CD14-positive monocyte (primary cell): Measurements from ENCODE around the gene PDZK1IP1. TPM values are rescaled to one million over a fixed set of nuclear protein-coding genes. Genes with fewer than 3 reads are reported as not detected.
A peak's percentile ranks its signal among the peaks of the same experiment; 100 is the strongest.

Experiments used
- DNase-seq, 3 donors: peaks; one replicate each; pipeline ENCODE4 v3.0.0-alpha.2; 2011 to 2022
- H2AFZ ChIP-seq: 2 replicates; pipeline ENCODE4 v1.6.0; 2012; ENCODE audit warnings: mild to moderate bottlenecking, low read depth, low read length, inconsistent platforms; ENCODE audit not compliant: insufficient read depth, poor library complexity, severe bottlenecking
- H3K27ac ChIP-seq, 2 donors: 1 replicate in 1 of 2; 2 replicates in 1 of 2; pipeline ENCODE4 v1.5.1; 2012 to 2013; ENCODE audit warnings: low read length in 2 of 2, control low read depth in 1 of 2, inconsistent platforms in 1 of 2, low read depth in 1 of 2, mild to moderate bottlenecking in 1 of 2
- H3K27me3 ChIP-seq, 2 donors: one replicate each; pipeline versions ENCODE4 v1.6.0 to v1.6.1; 2011 to 2013; ENCODE audit warnings: low read length in 2 of 2; ENCODE audit not compliant: control insufficient read depth in 2 of 2, insufficient read depth in 2 of 2
- H3K36me3 ChIP-seq, 2 donors: replicated peaks in 1 of 2; 1 replicate in 1 of 2; 2 replicates in 1 of 2; pipeline versions ENCODE4 v1.5.1 to v1.6.1; 2012 to 2013; ENCODE audit warnings: low read length in 2 of 2, control low read depth in 1 of 2, inconsistent platforms in 1 of 2, mild to moderate bottlenecking in 1 of 2; ENCODE audit not compliant: insufficient read depth in 2 of 2, control insufficient read depth in 1 of 2
- H3K4me1 ChIP-seq, 2 donors: 1 replicate in 1 of 2; 2 replicates in 1 of 2; pipeline versions ENCODE4 v1.5.1 to v1.6.1; 2012 to 2013; ENCODE audit warnings: low read length in 2 of 2, control low read depth in 1 of 2, inconsistent platforms in 1 of 2, mild to moderate bottlenecking in 1 of 2, moderate library complexity in 1 of 2; ENCODE audit not compliant: insufficient read depth in 2 of 2, control insufficient read depth in 1 of 2
- H3K4me2 ChIP-seq: replicated peaks from 2 replicates; pipeline ENCODE3; 2012; ENCODE audit warnings: low read length, moderate library complexity, mild to moderate bottlenecking; ENCODE audit not compliant: poor library complexity, severe bottlenecking; ENCODE audit errors: extremely low read depth
- H3K4me3 ChIP-seq, 3 experiments: fragments of 200-600 bp in 1 of 3; sonication (generic) in 1 of 3; replicated peaks in 1 of 3; 1 replicate in 2 of 3; 2 replicates in 1 of 3; pipeline ENCODE4 v1.5.1; 2011 to 2013; ENCODE audit warnings: low read length in 3 of 3, mild to moderate bottlenecking in 3 of 3, control low read depth in 2 of 3, low read depth in 2 of 3, inconsistent platforms in 1 of 3, moderate library complexity in 1 of 3
- H3K79me2 ChIP-seq: 2 replicates; pipeline ENCODE4 v1.6.0; 2012; ENCODE audit warnings: mild to moderate bottlenecking, control low read depth, inconsistent platforms, low read length, moderate library complexity; ENCODE audit not compliant: insufficient read depth
- H3K9ac ChIP-seq: 2 replicates; pipeline ENCODE4 v1.6.0; 2017; ENCODE audit warnings: low read length, mild to moderate bottlenecking; ENCODE audit not compliant: insufficient read depth, poor library complexity, severe bottlenecking
- H3K9me3 ChIP-seq, 2 donors: replicated peaks in 1 of 2; 1 replicate in 1 of 2; 2 replicates in 1 of 2; pipeline versions ENCODE4 v1.5.1 to v1.6.1; 2012 to 2013; ENCODE audit warnings: low read length in 2 of 2, control low read depth in 1 of 2; ENCODE audit not compliant: control insufficient read depth in 1 of 2, insufficient read depth in 1 of 2
- H4K20me1 ChIP-seq: 2 replicates; pipeline ENCODE4 v1.6.0; 2012; ENCODE audit warnings: mild to moderate bottlenecking, low read length, control low read depth, moderate library complexity; ENCODE audit not compliant: insufficient read depth
- H3K27ac Mint-ChIP-seq, 7 donors: one replicate each; pipeline ENCODE4 v1.8.0; 2020; ENCODE audit warnings: mild to moderate bottlenecking in 7 of 7, mixed read lengths in 7 of 7, moderate library complexity in 6 of 7, inconsistent platforms in 2 of 7
- H3K27me3 Mint-ChIP-seq, 3 donors: one replicate each; pipeline ENCODE4 v1.8.0; 2021 to 2022; ENCODE audit warnings: low read depth in 3 of 3, mild to moderate bottlenecking in 3 of 3, mixed read lengths in 3 of 3, moderate library complexity in 3 of 3, inconsistent platforms in 1 of 3
- H3K36me3 Mint-ChIP-seq, 2 donors: one replicate each; pipeline ENCODE4 v1.8.0; 2020; ENCODE audit warnings: mixed read lengths in 2 of 2, inconsistent platforms in 1 of 2, mild to moderate bottlenecking in 1 of 2
- H3K4me1 Mint-ChIP-seq: one replicate; pipeline ENCODE4 v1.8.0; 2020; ENCODE audit warnings: mild to moderate bottlenecking, mixed read lengths
- H3K4me3 Mint-ChIP-seq, 2 donors: one replicate each; pipeline ENCODE4 v1.8.0; 2020; ENCODE audit warnings: mild to moderate bottlenecking in 2 of 2, mixed read lengths in 2 of 2, moderate library complexity in 1 of 2
- H3K9me3 Mint-ChIP-seq, 7 donors: one replicate each; pipeline ENCODE4 v1.8.0; 2020 to 2022; ENCODE audit warnings: mixed read lengths in 7 of 7, mild to moderate bottlenecking in 6 of 7, moderate library complexity in 6 of 7, inconsistent platforms in 2 of 7
- WGBS: methylation state at CpG from one replicate; pipeline ENCODE4 v1.1.5; 2013; ENCODE audit warnings: missing lambda C conversion rate; ENCODE audit not compliant: insufficient coverage; 5-methylcytosine and 5-hydroxymethylcytosine counted together
- intact Hi-C, 2 donors: fragments of 100-400 bp; cut with micrococcal nuclease; formaldehyde crosslinking; loops; one replicate each; pipeline versions ENCODE4 v1.15.0 to v1.15.1; 2023
- polyA plus RNA-seq, 3 donors: library from polyadenylated mRNA; depleted of rRNA in 1 of 3; unstranded in 2 of 3; stranded (reverse) in 1 of 3; fragments of 300-500 nt in 2 of 3; fragments of >200 nt in 1 of 3; fragmentation: Illumina TruSeq in 2 of 3; gene quantifications; 1 replicate in 2 of 3; 2 replicates in 1 of 3; pipeline ENCODE4 v1.2.3, GENCODE V29; 2012 to 2021
- TF ChIP-seq, protein P1 (sequence below): fragments of 200-600 bp; IDR thresholded peaks from one replicate; pipeline ENCODE4 v1.8.0; 2022; ENCODE audit warnings: antibody characterized with exemption, mild to moderate bottlenecking

The PDZK1IP1 gene
- polyA plus RNA-seq, 3 donors: 1.4 TPM; not detected in 2

DNA sequence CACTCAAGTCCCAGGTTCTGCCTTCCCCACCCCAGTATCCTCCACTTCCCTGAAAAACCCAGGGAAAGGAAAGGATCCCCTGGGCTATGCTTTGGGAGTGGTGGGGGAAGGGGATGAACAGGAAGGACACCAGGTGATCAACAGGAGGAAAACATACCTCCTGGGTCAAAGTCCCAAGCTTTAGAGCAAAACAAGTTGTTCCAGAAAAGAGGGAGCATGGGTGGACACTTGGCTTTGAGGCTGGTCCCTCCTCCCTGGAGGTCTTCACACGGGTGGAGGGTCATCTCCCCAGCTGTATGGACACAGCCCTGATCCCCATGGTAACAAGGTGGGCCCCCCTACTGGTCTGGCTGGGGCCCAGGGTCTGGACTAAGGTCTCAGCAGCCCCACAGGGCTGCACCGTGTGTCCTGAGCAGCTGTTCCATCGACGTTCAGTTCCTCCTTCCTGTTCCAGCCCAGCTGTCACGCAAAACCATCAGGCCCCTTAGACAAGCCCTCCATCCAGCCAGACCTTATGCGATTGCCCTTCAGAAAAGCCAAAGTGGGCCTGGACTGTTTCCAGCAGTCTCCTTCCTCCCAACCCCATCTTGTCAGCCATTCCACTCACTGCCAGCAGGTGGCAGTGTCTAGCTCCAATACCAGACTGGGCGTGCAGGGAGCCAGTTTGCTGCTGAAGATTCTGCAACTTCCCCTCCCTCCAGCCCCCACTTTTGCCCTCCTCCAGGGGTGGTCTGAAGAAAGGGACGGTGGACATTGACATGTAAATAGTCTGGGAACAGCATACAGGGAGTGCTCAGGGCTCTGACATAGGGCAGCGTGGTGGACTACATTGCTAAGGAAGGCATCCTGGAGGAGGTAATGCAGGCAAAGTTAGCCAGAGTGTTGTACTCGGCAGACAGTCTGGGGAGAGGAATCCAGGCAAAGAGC lies 2.9 kb upstream of the PDZK1IP1 start:
- intact Hi-C loops: loop anchor here (2.0 to 5.0 kb wide), 3 partner anchors 70 to 515 kb away; no protein-coding TSS in a partner anchor
- TF ChIP-seq, protein P1, sequence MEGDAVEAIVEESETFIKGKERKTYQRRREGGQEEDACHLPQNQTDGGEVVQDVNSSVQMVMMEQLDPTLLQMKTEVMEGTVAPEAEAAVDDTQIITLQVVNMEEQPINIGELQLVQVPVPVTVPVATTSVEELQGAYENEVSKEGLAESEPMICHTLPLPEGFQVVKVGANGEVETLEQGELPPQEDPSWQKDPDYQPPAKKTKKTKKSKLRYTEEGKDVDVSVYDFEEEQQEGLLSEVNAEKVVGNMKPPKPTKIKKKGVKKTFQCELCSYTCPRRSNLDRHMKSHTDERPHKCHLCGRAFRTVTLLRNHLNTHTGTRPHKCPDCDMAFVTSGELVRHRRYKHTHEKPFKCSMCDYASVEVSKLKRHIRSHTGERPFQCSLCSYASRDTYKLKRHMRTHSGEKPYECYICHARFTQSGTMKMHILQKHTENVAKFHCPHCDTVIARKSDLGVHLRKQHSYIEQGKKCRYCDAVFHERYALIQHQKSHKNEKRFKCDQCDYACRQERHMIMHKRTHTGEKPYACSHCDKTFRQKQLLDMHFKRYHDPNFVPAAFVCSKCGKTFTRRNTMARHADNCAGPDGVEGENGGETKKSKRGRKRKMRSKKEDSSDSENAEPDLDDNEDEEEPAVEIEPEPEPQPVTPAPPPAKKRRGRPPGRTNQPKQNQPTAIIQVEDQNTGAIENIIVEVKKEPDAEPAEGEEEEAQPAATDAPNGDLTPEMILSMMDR: peak; percentile 91
- WGBS: 15% methylated on average over 7 of the region's 10 CpGs
- Mint-ChIP-seq H3K36me3 (no peaks in the 10 kb centered on the region), H3K9me3 (peaks cover 0 to under 1% (median 0%) of the 10 kb centered on the region in 7 donors), H3K27me3 (peaks cover 0 to 9% (median 9%) of the 10 kb centered on the region in 3 donors), H3K27ac (peak overlapping the region in 1 of 7 donors; percentile 70), H3K4me3 (no peak overlapping the region), H3K4me1 (peaks cover 6% of the 10 kb centered on the region)
- no peaks in the 10 kb centered on the region for H3K79me2 ChIP-seq
- no peak overlapping the region for H3K9ac ChIP-seq
- peak overlapping the region; percentile 13 for H2AFZ ChIP-seq
- no peak overlapping the region for H3K4me3 ChIP-seq
- no peaks in the 10 kb centered on the region for H3K27me3 ChIP-seq
- H3K27ac ChIP-seq: no peak overlapping the region
- no peaks in the 10 kb centered on the region for H3K36me3 ChIP-seq
- H4K20me1 ChIP-seq: no peaks in the 10 kb centered on the region
- H3K9me3 ChIP-seq: no peaks in the 10 kb centered on the region
- peak; percentile 50 to 60 (median 53) for DNase-seq
- no peak overlapping the region for H3K4me2 ChIP-seq
- no peaks in the 10 kb centered on the region for H3K4me1 ChIP-seq

DNA sequence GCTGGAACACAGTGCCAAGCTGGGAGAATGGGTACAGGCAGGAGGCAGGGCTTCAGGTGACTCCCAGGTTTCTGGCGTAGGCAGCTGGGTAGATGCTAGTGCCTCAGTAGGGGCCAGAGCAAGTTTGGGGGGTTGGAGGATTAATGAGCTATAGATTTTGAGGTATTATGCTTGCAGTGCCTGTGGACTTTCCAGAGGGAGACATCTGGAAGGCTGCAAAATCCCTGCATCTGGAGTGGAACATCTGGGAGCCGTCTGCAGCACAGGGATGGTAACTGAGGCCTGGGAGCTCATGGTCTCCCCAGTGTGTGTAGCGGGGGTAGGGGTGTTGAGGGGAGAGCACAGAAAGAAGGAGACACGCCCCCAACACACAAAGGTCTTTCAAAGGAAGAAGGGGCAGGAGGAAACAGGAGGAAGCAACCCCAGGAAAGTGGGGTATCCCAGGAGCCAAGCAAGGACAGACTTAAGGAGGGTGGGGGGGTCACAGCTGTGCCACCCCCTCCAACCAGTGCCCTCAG lies 2.2 kb upstream of the PDZK1IP1 start:
- H3K4me3 ChIP-seq: no peak overlapping the region
- DNase-seq: no peak
- H3K4me2 ChIP-seq: no peak overlapping the region
- intact Hi-C loops: loop anchor here (2.0 to 5.0 kb wide), 3 partner anchors 70 to 515 kb away; no protein-coding TSS in a partner anchor
- no peaks in the 10 kb centered on the region for H3K27me3 ChIP-seq
- H3K27ac Mint-ChIP-seq: no peak overlapping the region
- no peaks in the 10 kb centered on the region for H3K36me3 Mint-ChIP-seq
- no peak overlapping the region for H3K27ac ChIP-seq
- H4K20me1 ChIP-seq: no peaks in the 10 kb centered on the region
- H3K4me1 ChIP-seq: no peaks in the 10 kb centered on the region
- H2AFZ ChIP-seq: peak overlapping the region; percentile 13
- no peak overlapping the region for H3K9ac ChIP-seq
- no peaks in the 10 kb centered on the region for H3K9me3 ChIP-seq
- H3K27me3 Mint-ChIP-seq: peaks cover 0 to 9% (median 9%) of the 10 kb centered on the region in 3 donors
- peaks cover 6% of the 10 kb centered on the region for H3K4me1 Mint-ChIP-seq
- 91% methylated on average over 1 of the region's 4 CpGs for WGBS
- no peaks in the 10 kb centered on the region for H3K79me2 ChIP-seq
- H3K4me3 Mint-ChIP-seq: no peak overlapping the region
- H3K9me3 Mint-ChIP-seq: peaks cover 0 to 2% (median 0%) of the 10 kb centered on the region in 7 donors
- no peaks in the 10 kb centered on the region for H3K36me3 ChIP-seq
- TF ChIP-seq, protein P1: no peak
